Nephron (organoid): ENCODE data around the gene TARM1.

Experiments
- H3K27ac Mint-ChIP-seq, 3 experiments: 2 replicates each; pipeline ENCODE4 v1.8.0; 2020; ENCODE audit warnings: mixed read lengths in 3 of 3, mild to moderate bottlenecking in 2 of 3, moderate library complexity in 1 of 3
- H3K27me3 Mint-ChIP-seq: 2 replicates; pipeline ENCODE4 v1.8.0; 2021; ENCODE audit warnings: low read depth, mild to moderate bottlenecking, moderate library complexity, mixed read lengths
- H3K36me3 Mint-ChIP-seq: 2 replicates; pipeline ENCODE4 v1.8.0; 2020; ENCODE audit warnings: low read depth, mixed read lengths
- H3K4me1 Mint-ChIP-seq: 2 replicates; pipeline ENCODE4 v1.8.0; 2020; ENCODE audit warnings: mixed read lengths
- H3K4me3 Mint-ChIP-seq, 3 experiments: 2 replicates each; pipeline ENCODE4 v1.8.0; 2020; ENCODE audit warnings: mild to moderate bottlenecking in 3 of 3, mixed read lengths in 3 of 3, moderate library complexity in 2 of 3
- H3K9me3 Mint-ChIP-seq: 2 replicates; pipeline ENCODE4 v1.8.0; 2020; ENCODE audit warnings: mixed read lengths
- TF ChIP-seq, protein P1 (sequence below), 3 experiments: fragments of 200-600 bp; sonication (generic); IDR thresholded peaks; one replicate each; pipeline ENCODE4 v1.5.0; 2021; ENCODE audit warnings: antibody characterized with exemption in 3 of 3; ENCODE audit not compliant: unreplicated experiment in 3 of 3

The TARM1 gene

DNA sequence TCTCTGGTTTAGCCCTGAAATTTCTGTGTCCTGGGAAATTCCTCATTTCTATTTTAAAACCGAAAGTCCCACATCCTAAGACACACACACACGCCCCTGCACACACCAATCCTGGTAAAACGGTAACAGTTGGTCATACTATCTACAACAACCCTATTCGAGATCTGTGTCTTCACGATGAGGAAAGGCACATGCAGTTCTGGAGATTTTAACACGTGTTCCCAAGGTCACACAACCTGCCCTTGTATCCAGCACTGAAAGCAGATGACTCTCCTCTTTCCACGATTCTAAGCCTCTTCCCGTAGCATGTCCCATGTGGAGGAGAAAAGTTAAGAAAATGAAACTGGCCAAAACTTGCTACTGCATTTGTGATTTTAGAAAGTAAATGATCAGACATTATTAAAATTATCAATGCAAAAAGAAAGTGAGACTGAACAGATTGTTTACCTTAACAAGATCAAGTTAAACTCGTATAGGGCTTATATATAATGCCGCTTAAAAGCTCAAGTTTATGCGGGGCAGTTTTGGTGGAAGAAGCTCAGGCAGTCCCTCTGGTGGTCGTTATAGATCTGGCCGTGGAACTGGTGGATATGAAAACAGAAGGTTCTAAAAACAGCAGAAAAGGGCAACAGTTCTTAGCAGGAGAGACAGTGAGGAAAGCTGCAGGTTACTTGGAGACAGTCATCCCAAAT lies 50.1 kb downstream of the TARM1 start:
- peaks cover 9% of the 10 kb centered on the region for H3K4me1 Mint-ChIP-seq
- H3K9me3 Mint-ChIP-seq, result no peaks in the 10 kb centered on the region
- H3K36me3 Mint-ChIP-seq, result no peaks in the 10 kb centered on the region
- no peak overlapping the region for H3K4me3 Mint-ChIP-seq
- TF ChIP-seq, protein P1, sequence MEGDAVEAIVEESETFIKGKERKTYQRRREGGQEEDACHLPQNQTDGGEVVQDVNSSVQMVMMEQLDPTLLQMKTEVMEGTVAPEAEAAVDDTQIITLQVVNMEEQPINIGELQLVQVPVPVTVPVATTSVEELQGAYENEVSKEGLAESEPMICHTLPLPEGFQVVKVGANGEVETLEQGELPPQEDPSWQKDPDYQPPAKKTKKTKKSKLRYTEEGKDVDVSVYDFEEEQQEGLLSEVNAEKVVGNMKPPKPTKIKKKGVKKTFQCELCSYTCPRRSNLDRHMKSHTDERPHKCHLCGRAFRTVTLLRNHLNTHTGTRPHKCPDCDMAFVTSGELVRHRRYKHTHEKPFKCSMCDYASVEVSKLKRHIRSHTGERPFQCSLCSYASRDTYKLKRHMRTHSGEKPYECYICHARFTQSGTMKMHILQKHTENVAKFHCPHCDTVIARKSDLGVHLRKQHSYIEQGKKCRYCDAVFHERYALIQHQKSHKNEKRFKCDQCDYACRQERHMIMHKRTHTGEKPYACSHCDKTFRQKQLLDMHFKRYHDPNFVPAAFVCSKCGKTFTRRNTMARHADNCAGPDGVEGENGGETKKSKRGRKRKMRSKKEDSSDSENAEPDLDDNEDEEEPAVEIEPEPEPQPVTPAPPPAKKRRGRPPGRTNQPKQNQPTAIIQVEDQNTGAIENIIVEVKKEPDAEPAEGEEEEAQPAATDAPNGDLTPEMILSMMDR (IDR thresholded peaks at IDR 0.05; ENCODE audit: unreplicated experiment in 3 of 3), result peak in 2 of 3 experiments; percentile 27 to 31
- H3K27ac Mint-ChIP-seq, result no peak overlapping the region
- H3K27me3 Mint-ChIP-seq, result peaks cover 24% of the 10 kb centered on the region

DNA sequence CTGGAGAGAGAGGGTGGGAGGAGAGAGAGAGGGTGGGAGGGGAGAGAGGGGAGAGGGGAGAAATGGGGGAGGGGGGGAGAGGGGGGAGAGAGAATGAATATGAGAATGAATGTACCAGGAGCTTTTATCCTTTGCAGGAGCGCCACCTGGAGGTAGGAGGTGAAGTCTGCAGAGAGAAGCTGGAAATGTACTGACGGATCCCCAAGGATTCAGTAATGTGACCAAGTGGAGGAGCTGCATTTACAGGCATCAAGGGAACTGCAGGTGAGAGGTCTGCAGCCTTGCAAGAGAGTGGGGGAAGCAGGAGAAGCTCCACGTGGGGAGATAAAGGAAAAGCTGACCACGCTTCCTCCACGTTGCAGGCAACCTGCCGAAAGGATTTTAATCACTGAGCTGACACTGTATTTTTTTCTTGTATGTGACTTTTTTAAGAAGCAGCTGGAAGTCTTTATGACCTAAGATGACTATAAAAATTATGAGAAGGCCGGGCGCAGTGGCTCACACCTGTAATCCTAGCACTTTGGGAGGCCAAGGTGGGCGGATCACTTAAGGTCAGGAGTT lies 51.2 kb downstream of the TARM1 start:
- Mint-ChIP-seq H3K4me3 (no peak overlapping the region), H3K4me1 (peaks cover 4% of the 10 kb centered on the region), H3K27ac (no peak overlapping the region), H3K9me3 (no peaks in the 10 kb centered on the region), H3K36me3 (no peaks in the 10 kb centered on the region), H3K27me3 (peaks cover 24% of the 10 kb centered on the region)
- TF ChIP-seq, protein P1 (IDR thresholded peaks at IDR 0.05; ENCODE audit: unreplicated experiment in 3 of 3), result peak; percentile 31 to 36 (median 33)

DNA sequence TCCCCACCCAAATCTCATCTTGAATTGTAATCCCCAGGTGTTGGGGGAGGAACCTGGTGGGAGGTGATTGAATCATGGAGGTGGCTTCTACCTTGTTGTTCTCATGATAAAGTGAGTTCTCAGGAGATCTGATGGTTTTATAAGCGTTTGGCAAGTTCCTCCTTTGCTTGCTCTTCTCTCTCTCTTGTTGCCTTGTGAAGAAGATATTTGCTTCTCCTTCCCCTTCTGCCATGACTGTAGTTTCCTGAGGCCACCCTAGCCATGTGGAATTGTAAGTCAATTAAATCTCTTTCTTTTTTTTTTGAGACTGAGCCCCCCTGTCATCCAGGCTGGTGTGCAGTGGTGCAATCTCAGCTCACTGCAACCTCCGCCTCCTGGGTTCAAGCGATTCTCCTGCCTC lies 51.9 kb downstream of the TARM1 start:
- Mint-ChIP-seq H3K27ac (no peak overlapping the region), H3K9me3 (no peaks in the 10 kb centered on the region), H3K4me1 (no peaks in the 10 kb centered on the region), H3K4me3 (no peak overlapping the region), H3K36me3 (no peaks in the 10 kb centered on the region), H3K27me3 (peaks cover 29% of the 10 kb centered on the region)
- TF ChIP-seq, protein P1 (IDR thresholded peaks at IDR 0.05; ENCODE audit: unreplicated experiment in 3 of 3), result no peak

DNA sequence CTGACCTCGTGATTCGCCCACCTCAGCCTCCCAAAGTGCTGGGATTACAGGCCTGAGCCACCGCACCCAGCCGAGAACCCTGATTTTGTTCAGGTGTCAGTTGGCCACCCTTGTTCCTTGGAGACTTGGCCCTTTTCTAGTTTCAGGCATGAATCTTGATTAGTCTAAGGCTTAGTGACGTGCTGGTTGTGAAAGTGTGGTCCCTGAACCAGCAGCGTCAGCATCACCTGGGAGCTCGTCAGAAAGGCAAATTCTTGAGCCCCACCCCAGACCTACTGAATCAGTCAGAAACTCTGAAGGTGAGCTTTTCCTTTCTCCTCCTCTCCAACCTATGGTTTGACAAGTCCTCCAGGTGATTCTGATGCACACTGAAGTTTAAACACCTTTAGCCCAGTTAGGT lies 54.5 kb downstream of the TARM1 start:
- no peak overlapping the region for H3K4me3 Mint-ChIP-seq
- H3K36me3 Mint-ChIP-seq, result no peaks in the 10 kb centered on the region
- H3K9me3 Mint-ChIP-seq, result no peaks in the 10 kb centered on the region
- H3K27me3 Mint-ChIP-seq, result peaks cover 48% of the 10 kb centered on the region
- no peak overlapping the region for H3K27ac Mint-ChIP-seq
- H3K4me1 Mint-ChIP-seq, result no peaks in the 10 kb centered on the region
- TF ChIP-seq, protein P1 (IDR thresholded peaks at IDR 0.05; ENCODE audit: unreplicated experiment in 3 of 3), result no peak

DNA sequence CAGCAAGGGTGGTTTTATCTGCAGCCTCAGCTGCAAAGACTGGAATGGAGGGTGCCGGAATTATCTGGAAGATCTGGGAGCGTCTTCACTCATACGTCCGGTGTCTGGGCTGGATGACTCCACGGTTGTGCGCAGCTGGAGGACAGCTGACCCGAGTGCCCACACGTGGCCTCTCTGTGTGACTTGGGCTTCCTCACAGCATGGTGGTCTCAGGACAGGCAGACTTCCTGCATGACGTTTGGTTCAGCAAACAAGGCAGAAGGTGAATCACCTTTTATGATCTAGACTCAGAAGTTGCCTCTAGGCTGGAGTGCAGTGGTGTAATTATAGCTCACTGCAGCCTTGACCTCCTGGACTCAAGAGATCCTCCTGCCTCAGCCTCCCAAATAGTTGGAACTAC lies 56.5 kb downstream of the TARM1 start:
- TF ChIP-seq, protein P1 (IDR thresholded peaks at IDR 0.05; ENCODE audit: unreplicated experiment in 3 of 3), result no peak
- no peaks in the 10 kb centered on the region for H3K4me1 Mint-ChIP-seq
- H3K4me3 Mint-ChIP-seq, result no peak overlapping the region
- peaks cover 38% of the 10 kb centered on the region for H3K27me3 Mint-ChIP-seq
- H3K27ac Mint-ChIP-seq, result no peak overlapping the region
- no peaks in the 10 kb centered on the region for H3K9me3 Mint-ChIP-seq
- H3K36me3 Mint-ChIP-seq, result no peaks in the 10 kb centered on the region

DNA sequence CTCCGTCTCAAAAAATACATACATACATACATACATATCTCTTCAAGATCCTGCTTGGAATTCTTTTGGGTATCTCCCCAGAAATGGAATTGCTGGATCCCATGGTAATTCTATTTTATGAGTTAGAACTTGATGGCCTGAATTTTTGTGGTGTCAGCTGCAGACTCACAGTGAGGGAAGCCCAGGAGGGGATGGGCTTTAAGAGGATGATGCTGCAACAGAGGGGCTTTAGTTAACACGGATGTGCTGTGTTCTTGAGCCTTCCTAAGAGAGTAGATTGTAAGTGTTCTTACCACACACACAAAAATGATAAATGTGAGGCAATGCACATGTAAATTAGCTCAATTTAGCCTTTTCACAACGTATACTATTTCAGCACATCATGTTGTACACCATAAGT lies 58.0 kb downstream of the TARM1 start:
- Mint-ChIP-seq H3K27ac (no peak overlapping the region), H3K9me3 (no peaks in the 10 kb centered on the region), H3K4me1 (no peaks in the 10 kb centered on the region), H3K36me3 (no peaks in the 10 kb centered on the region), H3K27me3 (peaks cover 31% of the 10 kb centered on the region), H3K4me3 (no peak overlapping the region)
- TF ChIP-seq, protein P1 (IDR thresholded peaks at IDR 0.05; ENCODE audit: unreplicated experiment in 3 of 3), result no peak
